ENCODE results near the gene TCF20. TPM values are rescaled to one million over a fixed set of nuclear protein-coding genes. Genes with fewer than 3 reads are reported as not detected.

Gene TCF20
- total RNA-seq, 2 donors from 2014 or later, result 61.2 to 72.5 TPM

- Mint-ChIP-seq H3K4me3 (no peak overlapping the region), H3K9me3 (no peaks in the 10 kb centered on the region), H3K36me3 (ENCODE audit: low read depth) (no peaks in the 10 kb centered on the region), H3K27ac (no peak overlapping the region), H3K4me1 (peaks cover 5% of the 10 kb centered on the region), H3K27me3 (no peaks in the 10 kb centered on the region)
- no peak for ATAC-seq (replicated peaks)
These were observed 22.5 kb upstream of the TCF20 start for GRCh38 chr22:42292732-42293520.

- ATAC-seq (replicated peaks), result no peak
- Mint-ChIP-seq H3K36me3 (ENCODE audit: low read depth) (no peaks in the 10 kb centered on the region), H3K27me3 (no peaks in the 10 kb centered on the region), H3K27ac (peak overlapping the region; percentile 22), H3K4me3 (no peak overlapping the region), H3K4me1 (peaks cover 10% of the 10 kb centered on the region), H3K9me3 (no peaks in the 10 kb centered on the region)
These were observed 20.8 kb upstream of the TCF20 start for GRCh38 chr22:42291287-42291686.

GRCh38 chr22:42289671-42290541 lies 19.5 kb upstream of the TCF20 start:
- no peaks in the 10 kb centered on the region for H3K27me3 Mint-ChIP-seq
- H3K36me3 Mint-ChIP-seq (ENCODE audit: low read depth), result no peaks in the 10 kb centered on the region
- no peak for ATAC-seq (replicated peaks)
- H3K4me1 Mint-ChIP-seq, result peaks cover 23% of the 10 kb centered on the region
- H3K27ac Mint-ChIP-seq, result no peak overlapping the region
- no peaks in the 10 kb centered on the region for H3K9me3 Mint-ChIP-seq
- no peak overlapping the region for H3K4me3 Mint-ChIP-seq

- Mint-ChIP-seq H3K36me3 (ENCODE audit: low read depth) (no peaks in the 10 kb centered on the region), H3K27ac (no peak overlapping the region), H3K4me1 (peaks cover 18% of the 10 kb centered on the region), H3K9me3 (no peaks in the 10 kb centered on the region), H3K27me3 (no peaks in the 10 kb centered on the region), H3K4me3 (no peak overlapping the region)
- ATAC-seq (replicated peaks), result no peak
These were observed 18.3 kb upstream of the TCF20 start for GRCh38 chr22:42288791-42289190.

GRCh38 chr22:42287174-42287890 lies 16.9 kb upstream of the TCF20 start:
- Mint-ChIP-seq H3K27ac (no peak overlapping the region), H3K36me3 (ENCODE audit: low read depth) (no peaks in the 10 kb centered on the region), H3K4me1 (peaks cover 18% of the 10 kb centered on the region), H3K27me3 (no peaks in the 10 kb centered on the region), H3K9me3 (no peaks in the 10 kb centered on the region), H3K4me3 (no peak overlapping the region)
- ATAC-seq (replicated peaks), result no peak

- Mint-ChIP-seq H3K27ac (peak overlapping the region; percentile 22), H3K9me3 (no peaks in the 10 kb centered on the region), H3K27me3 (no peaks in the 10 kb centered on the region), H3K4me1 (peaks cover 18% of the 10 kb centered on the region), H3K4me3 (peak overlapping the region; percentile 4), H3K36me3 (ENCODE audit: low read depth) (no peaks in the 10 kb centered on the region)
- peak; percentile 81 for ATAC-seq (replicated peaks)
These were observed 15.8 kb upstream of the TCF20 start for GRCh38 chr22:42286205-42286604.

GRCh38 chr22:42285604-42286003 lies 15.2 kb upstream of the TCF20 start:
- Mint-ChIP-seq H3K27me3 (no peaks in the 10 kb centered on the region), H3K4me3 (peak overlapping the region; percentile 4), H3K9me3 (no peaks in the 10 kb centered on the region), H3K27ac (peak overlapping the region; percentile 22), H3K4me1 (peaks cover 18% of the 10 kb centered on the region), H3K36me3 (ENCODE audit: low read depth) (no peaks in the 10 kb centered on the region)
- no peak for ATAC-seq (replicated peaks)

GRCh38 chr22:42284643-42285181 lies 14.3 kb upstream of the TCF20 start:
- H3K4me1 Mint-ChIP-seq, result peaks cover 18% of the 10 kb centered on the region
- no peaks in the 10 kb centered on the region for H3K27me3 Mint-ChIP-seq
- no peaks in the 10 kb centered on the region for H3K9me3 Mint-ChIP-seq
- H3K27ac Mint-ChIP-seq, result no peak overlapping the region
- no peak for ATAC-seq (replicated peaks)
- no peaks in the 10 kb centered on the region for H3K36me3 Mint-ChIP-seq (ENCODE audit: low read depth)
- peak overlapping the region; percentile 58 for H3K4me3 Mint-ChIP-seq

GRCh38 chr22:42284202-42284591 lies 13.7 kb upstream of the TCF20 start:
- H3K9me3 Mint-ChIP-seq, result no peaks in the 10 kb centered on the region
- no peak overlapping the region for H3K27ac Mint-ChIP-seq
- H3K4me3 Mint-ChIP-seq, result peak overlapping the region; percentile 58
- peaks cover 18% of the 10 kb centered on the region for H3K4me1 Mint-ChIP-seq
- ATAC-seq (replicated peaks), result no peak
- no peaks in the 10 kb centered on the region for H3K36me3 Mint-ChIP-seq (ENCODE audit: low read depth)
- H3K27me3 Mint-ChIP-seq, result no peaks in the 10 kb centered on the region

- H3K4me1 Mint-ChIP-seq, result peaks cover 18% of the 10 kb centered on the region
- peak overlapping the region; percentile 58 for H3K4me3 Mint-ChIP-seq
- H3K9me3 Mint-ChIP-seq, result no peaks in the 10 kb centered on the region
- H3K27ac Mint-ChIP-seq, result no peak overlapping the region
- H3K36me3 Mint-ChIP-seq (ENCODE audit: low read depth), result no peaks in the 10 kb centered on the region
- no peaks in the 10 kb centered on the region for H3K27me3 Mint-ChIP-seq
- ATAC-seq (replicated peaks), result peak; percentile 74
These were observed 13.1 kb upstream of the TCF20 start for GRCh38 chr22:42283278-42284201.

GRCh38 chr22:42282943-42283277 lies 12.5 kb upstream of the TCF20 start:
- no peak for ATAC-seq (replicated peaks)
- Mint-ChIP-seq H3K4me3 (peak overlapping the region; percentile 34), H3K4me1 (peaks cover 18% of the 10 kb centered on the region), H3K36me3 (ENCODE audit: low read depth) (no peaks in the 10 kb centered on the region), H3K9me3 (no peaks in the 10 kb centered on the region), H3K27me3 (no peaks in the 10 kb centered on the region), H3K27ac (no peak overlapping the region)

GRCh38 chr22:42282252-42282942 lies 11.9 kb upstream of the TCF20 start:
- Mint-ChIP-seq H3K9me3 (no peaks in the 10 kb centered on the region), H3K27me3 (no peaks in the 10 kb centered on the region), H3K36me3 (ENCODE audit: low read depth) (no peaks in the 10 kb centered on the region), H3K4me1 (peaks cover 18% of the 10 kb centered on the region), H3K4me3 (peak overlapping the region; percentile 34), H3K27ac (no peak overlapping the region)
- no peak for ATAC-seq (replicated peaks)

- no peaks in the 10 kb centered on the region for H3K36me3 Mint-ChIP-seq (ENCODE audit: low read depth)
- no peak overlapping the region for H3K4me3 Mint-ChIP-seq
- peak overlapping the region; percentile 33 for H3K27ac Mint-ChIP-seq
- H3K27me3 Mint-ChIP-seq, result no peaks in the 10 kb centered on the region
- peaks cover 18% of the 10 kb centered on the region for H3K4me1 Mint-ChIP-seq
- H3K9me3 Mint-ChIP-seq, result no peaks in the 10 kb centered on the region
- ATAC-seq (replicated peaks), result no peak
These were observed 11.3 kb upstream of the TCF20 start for GRCh38 chr22:42281706-42282251.
